Astrocyte (in vitro differentiated cells and primary cell): ENCODE data around the gene PHYKPL. TPM values are rescaled to one million over a fixed set of nuclear protein-coding genes. Genes with fewer than 3 reads are reported as not detected.

Experiments used
- DNase-seq: peaks from one replicate; pipeline ENCODE4 v3.0.0-alpha.2; 2010; ENCODE audit warnings: low read depth
- FAIRE-seq: peaks from 2 replicates; lab custom pipeline; 2011; peaks lifted over from hg19 to GRCh38; lab: Jason Lieb, UNC
- H2AFZ ChIP-seq: 2 replicates; pipeline ENCODE4 v1.6.0; 2012; ENCODE audit warnings: low read depth, low read length, inconsistent platforms
- H3K27ac ChIP-seq: 2 replicates; pipeline ENCODE4 v1.5.1; 2011; ENCODE audit warnings: low read depth, low read length, inconsistent platforms
- H3K27me3 ChIP-seq: 2 replicates; pipeline ENCODE4 v1.6.0; 2011; ENCODE audit warnings: low read length, inconsistent platforms; ENCODE audit not compliant: insufficient read depth
- H3K36me3 ChIP-seq: 2 replicates; pipeline ENCODE4 v1.5.1; 2011; ENCODE audit warnings: low read length, inconsistent platforms; ENCODE audit not compliant: insufficient read depth
- H3K4me1 ChIP-seq: 2 replicates; pipeline ENCODE4 v1.5.1; 2011; ENCODE audit warnings: low read length, inconsistent platforms; ENCODE audit not compliant: insufficient read depth
- H3K4me2 ChIP-seq: 2 replicates; pipeline ENCODE4 v1.6.0; 2012; ENCODE audit warnings: low read length, inconsistent platforms
- H3K4me3 ChIP-seq: 2 replicates; pipeline ENCODE4 v1.5.1; 2011; ENCODE audit warnings: low read depth, mild to moderate bottlenecking, low read length, inconsistent platforms; ENCODE audit not compliant: insufficient read depth
- H3K79me2 ChIP-seq: 2 replicates; pipeline ENCODE4 v1.6.0; 2012; ENCODE audit warnings: mild to moderate bottlenecking, low read length, inconsistent platforms; ENCODE audit not compliant: insufficient read depth
- H3K9ac ChIP-seq: 2 replicates; pipeline ENCODE4 v1.6.0; 2012; ENCODE audit warnings: mild to moderate bottlenecking, low read length, inconsistent platforms
- H3K9me3 ChIP-seq: 2 replicates; pipeline ENCODE4 v1.5.1; 2012; ENCODE audit warnings: low read depth, mild to moderate bottlenecking, low read length, inconsistent platforms; ENCODE audit not compliant: insufficient read depth
- H4K20me1 ChIP-seq: 2 replicates; pipeline ENCODE4 v1.6.0; 2012; ENCODE audit warnings: low read length, inconsistent platforms; ENCODE audit not compliant: insufficient read depth
- H3K27ac Mint-ChIP-seq: one replicate; pipeline ENCODE4 v1.8.0; 2021; ENCODE audit warnings: mild to moderate bottlenecking, mixed read lengths; ENCODE audit not compliant: unreplicated experiment
- H3K27me3 Mint-ChIP-seq: one replicate; pipeline ENCODE4 v1.8.0; 2021; ENCODE audit warnings: low read depth, mixed read lengths; ENCODE audit not compliant: unreplicated experiment
- H3K36me3 Mint-ChIP-seq: one replicate; pipeline ENCODE4 v1.8.0; 2021; ENCODE audit warnings: low read depth, mixed read lengths; ENCODE audit not compliant: unreplicated experiment
- H3K4me1 Mint-ChIP-seq: one replicate; pipeline ENCODE4 v1.8.0; 2021; ENCODE audit warnings: low read depth, mixed read lengths; ENCODE audit not compliant: unreplicated experiment
- H3K4me3 Mint-ChIP-seq: one replicate; pipeline ENCODE4 v1.8.0; 2021; ENCODE audit warnings: mild to moderate bottlenecking, moderate library complexity, mixed read lengths; ENCODE audit not compliant: unreplicated experiment
- H3K9me3 Mint-ChIP-seq: one replicate; pipeline ENCODE4 v1.8.0; 2021; ENCODE audit warnings: mild to moderate bottlenecking, mixed read lengths; ENCODE audit not compliant: unreplicated experiment
- CTCF ChIP-seq: IDR thresholded peaks from 2 replicates; pipeline ENCODE4 v1.5.1; 2011; ENCODE audit warnings: low read depth, mild to moderate bottlenecking, inconsistent platforms, low read length, moderate library complexity; ENCODE audit not compliant: insufficient read depth
- EZH2 ChIP-seq: IDR thresholded peaks from 2 replicates; pipeline ENCODE4 v1.6.1; 2012; ENCODE audit warnings: mild to moderate bottlenecking, low read length, inconsistent platforms; ENCODE audit not compliant: insufficient read depth
- total RNA-seq: library from RNA; stranded (reverse); gene quantifications from 2 replicates; pipeline ENCODE4 v1.2.1, GENCODE V29; 2021

The PHYKPL gene
- total RNA-seq, 1 donor from 2014 or later = 26.5 TPM

GRCh38 chr5:178225174-178225573 lies 7.4 kb downstream of the PHYKPL start:
- Histone ChIP-seq H3K27ac (no peak overlapping the region), H3K9me3 (peaks cover 8% of the 10 kb centered on the region), H3K36me3 (peaks cover 21% of the 10 kb centered on the region), H3K4me2 (no peak overlapping the region), H3K27me3 (no peaks in the 10 kb centered on the region), H3K9ac (no peak overlapping the region), H3K4me3 (no peak overlapping the region), H2AFZ (no peak overlapping the region), H4K20me1 (peaks cover 62% of the 10 kb centered on the region), H3K4me1 (peaks cover 4% of the 10 kb centered on the region), H3K79me2 (peaks cover 30% of the 10 kb centered on the region)
- H3K36me3 Mint-ChIP-seq = peaks cover 44% of the 10 kb centered on the region
- H3K27me3 Mint-ChIP-seq = no peaks in the 10 kb centered on the region
- TF ChIP-seq EZH2 = no peak
- TF ChIP-seq CTCF = no peak
- H3K4me3 Mint-ChIP-seq = no peak overlapping the region
- peaks cover 13% of the 10 kb centered on the region for H3K4me1 Mint-ChIP-seq
- FAIRE-seq (no peak), DNase-seq (no peak)
- H3K27ac Mint-ChIP-seq = no peak overlapping the region
- peaks cover 16% of the 10 kb centered on the region for H3K9me3 Mint-ChIP-seq

DNA sequence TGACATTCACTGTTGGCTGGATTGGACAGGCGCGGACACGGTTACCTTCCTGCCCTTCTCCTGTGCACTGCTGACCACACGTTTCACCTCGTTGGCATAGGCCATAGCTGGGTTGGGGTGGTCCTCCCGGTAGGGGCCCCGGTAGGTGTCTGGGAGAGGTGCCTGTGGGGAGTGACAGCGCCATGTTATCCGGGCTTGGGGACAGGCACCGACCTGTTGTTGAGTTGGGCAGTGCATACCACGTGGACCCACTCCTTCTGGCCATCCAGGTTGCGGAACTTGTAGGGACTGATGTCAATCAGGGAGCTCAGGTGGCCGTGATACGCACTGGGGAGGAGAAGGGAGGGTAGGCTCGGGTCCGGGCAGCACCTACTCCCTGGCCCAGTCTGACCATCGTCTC lies 8.2 kb downstream of the PHYKPL start:
- no peak overlapping the region for H3K4me2 ChIP-seq
- no peak overlapping the region for H3K27ac ChIP-seq
- H3K36me3 ChIP-seq = peaks cover 21% of the 10 kb centered on the region
- H3K79me2 ChIP-seq = peaks cover 23% of the 10 kb centered on the region
- no peak overlapping the region for H3K9ac ChIP-seq
- peaks cover 54% of the 10 kb centered on the region for H4K20me1 ChIP-seq
- no peaks in the 10 kb centered on the region for H3K27me3 ChIP-seq
- no peak for FAIRE-seq
- Mint-ChIP-seq H3K4me3 (no peak overlapping the region), H3K9me3 (peaks cover 16% of the 10 kb centered on the region), H3K4me1 (peaks cover 11% of the 10 kb centered on the region), H3K27ac (no peak overlapping the region), H3K27me3 (no peaks in the 10 kb centered on the region), H3K36me3 (peaks cover 37% of the 10 kb centered on the region)
- H3K4me3 ChIP-seq = no peak overlapping the region
- H2AFZ ChIP-seq = no peak overlapping the region
- peaks cover 8% of the 10 kb centered on the region for H3K9me3 ChIP-seq
- TF ChIP-seq CTCF = no peak
- no peak for TF ChIP-seq EZH2
- no peak for DNase-seq
- H3K4me1 ChIP-seq = peaks cover 4% of the 10 kb centered on the region

DNA sequence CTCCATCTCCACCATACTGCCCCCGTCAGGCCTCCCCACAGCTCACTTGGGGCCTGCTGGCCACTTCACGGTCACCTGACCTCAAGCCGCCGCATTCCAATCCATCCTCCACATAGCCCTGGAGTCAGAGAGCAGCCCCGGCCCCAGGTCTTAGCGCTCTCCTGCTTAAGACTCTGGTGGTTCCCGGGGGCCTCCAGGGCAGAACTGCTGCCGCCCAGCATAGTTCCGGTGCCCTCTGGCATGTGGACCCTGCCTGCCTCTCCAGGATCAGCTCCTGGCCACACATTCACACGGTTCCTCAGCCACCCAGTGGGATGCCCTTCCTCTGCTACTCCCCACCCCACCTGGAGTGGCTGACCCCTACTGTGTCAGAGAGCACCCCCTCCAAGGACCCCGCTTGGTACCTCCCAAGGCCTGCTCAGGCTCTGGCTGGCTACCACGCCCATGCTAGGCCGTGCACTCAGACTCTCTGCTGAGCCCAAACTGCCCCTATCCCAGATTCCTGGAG lies 8.7 kb downstream of the PHYKPL start:
- Histone ChIP-seq H3K9me3 (peaks cover 8% of the 10 kb centered on the region), H3K27me3 (no peaks in the 10 kb centered on the region), H3K79me2 (peaks cover 18% of the 10 kb centered on the region), H3K4me2 (no peak overlapping the region), H3K36me3 (peaks cover 22% of the 10 kb centered on the region), H3K27ac (no peak overlapping the region), H3K4me1 (peaks cover 4% of the 10 kb centered on the region), H4K20me1 (peaks cover 50% of the 10 kb centered on the region), H3K4me3 (no peak overlapping the region), H3K9ac (no peak overlapping the region), H2AFZ (no peak overlapping the region)
- Mint-ChIP-seq H3K27me3 (no peaks in the 10 kb centered on the region), H3K9me3 (peaks cover 14% of the 10 kb centered on the region), H3K4me3 (no peak overlapping the region), H3K27ac (no peak overlapping the region), H3K4me1 (peaks cover 10% of the 10 kb centered on the region), H3K36me3 (peaks cover 35% of the 10 kb centered on the region)
- FAIRE-seq (no peak), DNase-seq (no peak)
- TF ChIP-seq EZH2 = no peak
- no peak for TF ChIP-seq CTCF
